ENCODE measurements around the gene CSF3.

Gene CSF3

DNA sequence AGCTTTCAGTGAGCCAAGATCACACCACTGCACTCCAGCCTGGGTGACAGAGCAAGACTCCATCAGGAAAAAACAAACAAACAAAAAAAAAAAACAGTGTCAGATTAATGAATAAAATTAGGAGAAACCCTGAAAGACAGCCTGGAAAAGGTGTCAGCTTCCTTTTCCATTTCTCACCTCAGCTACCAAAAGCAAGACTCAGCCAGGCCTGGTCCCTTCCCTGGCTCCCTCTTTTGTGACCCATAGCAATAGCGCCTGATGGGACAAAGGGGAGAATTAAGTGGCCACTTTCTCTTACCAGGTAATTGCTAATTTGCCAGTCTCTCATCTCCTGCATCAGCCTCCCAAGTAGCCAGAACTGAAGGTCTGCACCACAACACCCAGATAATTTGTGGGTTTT lies 43.6 kb downstream of the CSF3 start:
- in situ Hi-C loops (cut with MboI; ENCODE audit: low sequenced_read_pairs), result no loop called here

DNA sequence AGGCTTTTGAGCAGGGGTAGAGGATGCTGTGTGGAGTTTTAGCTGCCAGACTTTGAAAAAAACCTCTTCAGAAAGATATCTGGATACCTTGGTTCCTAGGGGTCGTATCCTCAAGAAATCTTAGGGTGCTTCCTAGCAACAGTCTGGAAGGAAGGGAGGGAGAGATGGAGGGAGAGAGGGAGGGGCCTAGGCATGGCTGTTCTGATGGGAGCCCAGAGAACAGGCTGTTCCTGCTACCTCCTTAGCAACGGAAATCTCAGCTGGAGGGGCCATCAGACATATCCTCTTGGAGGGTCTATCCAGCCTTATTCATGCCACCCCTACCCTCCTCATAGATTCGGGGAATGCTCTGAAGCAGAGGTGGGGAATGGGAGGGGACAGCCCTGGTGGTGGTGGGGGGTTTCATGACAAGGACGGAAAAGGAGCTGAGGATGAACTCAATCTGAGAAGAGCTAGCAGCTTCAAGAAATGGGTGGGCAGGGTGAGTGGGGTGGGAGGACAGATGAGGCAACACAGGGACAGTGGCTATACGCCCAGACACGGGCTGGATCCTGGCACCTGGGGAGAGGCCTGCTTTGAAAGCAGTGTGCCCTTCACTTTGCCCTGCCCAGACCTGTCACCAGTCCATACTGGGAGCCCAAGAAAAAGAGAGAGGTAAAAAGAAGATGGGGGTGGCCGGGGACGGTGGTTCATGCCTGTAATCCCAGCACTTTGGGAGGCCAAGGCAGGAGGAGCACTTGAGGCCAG lies 44.7 kb downstream of the CSF3 start:
- in situ Hi-C loops (cut with MboI; ENCODE audit: low sequenced_read_pairs), result no loop called here

DNA sequence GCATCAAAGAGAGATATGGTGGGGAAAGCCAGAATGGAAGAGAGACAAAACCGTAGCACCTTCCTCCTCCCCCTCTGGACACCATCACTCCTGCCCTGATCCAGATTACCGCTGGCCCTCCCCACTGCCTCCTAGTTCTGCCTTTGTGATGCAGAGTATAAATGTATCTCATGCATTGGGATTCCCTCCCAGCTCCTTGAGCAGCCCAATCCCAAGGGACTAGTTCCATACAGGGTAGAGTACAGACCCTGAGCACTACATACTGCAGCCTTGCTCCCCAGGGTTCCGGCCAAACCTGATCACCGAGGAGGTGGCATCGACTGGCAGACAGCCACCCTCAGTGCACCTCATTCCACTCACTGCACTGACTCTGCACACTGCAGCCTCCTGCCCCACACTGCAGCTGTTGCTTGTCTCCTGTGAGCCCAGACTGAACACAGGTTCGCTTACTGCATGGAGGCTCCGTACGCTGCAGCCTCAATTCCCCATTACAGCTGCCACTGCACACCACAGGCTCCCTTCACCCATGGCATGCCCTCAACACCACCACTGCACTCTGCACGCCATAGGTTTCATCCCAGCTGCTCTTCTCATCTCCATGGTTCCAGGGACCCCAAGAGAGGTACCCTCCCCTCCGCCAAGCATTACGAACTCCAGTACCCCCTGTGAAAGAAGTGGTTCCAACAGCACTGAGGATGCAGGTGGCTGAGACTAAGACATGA lies 45.8 kb downstream of the CSF3 start:
- in situ Hi-C loops (cut with MboI; ENCODE audit: low sequenced_read_pairs), result no loop called here

DNA sequence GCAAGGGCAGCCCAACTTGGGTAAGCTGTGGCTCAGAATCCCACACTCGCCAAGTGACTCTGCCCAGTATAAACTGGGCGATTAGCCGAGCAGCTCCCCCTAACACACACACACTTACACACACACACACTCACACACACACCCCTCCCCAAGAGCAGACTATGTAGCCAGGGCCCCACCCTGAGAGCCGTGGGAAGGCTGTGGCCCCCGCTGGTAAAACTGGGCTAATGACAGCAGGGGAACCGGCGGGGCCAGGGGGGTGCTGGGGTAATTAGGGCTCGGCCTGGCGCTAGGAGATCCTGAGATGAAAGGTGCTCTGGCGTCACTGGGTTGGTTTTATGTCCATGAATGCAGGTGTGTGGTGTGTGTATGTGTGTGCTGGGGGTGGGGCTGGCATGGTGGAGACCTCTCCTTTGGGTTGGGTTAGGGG lies 46.4 kb downstream of the CSF3 start:
- in situ Hi-C loops (cut with MboI; ENCODE audit: low sequenced_read_pairs), result no loop called here

DNA sequence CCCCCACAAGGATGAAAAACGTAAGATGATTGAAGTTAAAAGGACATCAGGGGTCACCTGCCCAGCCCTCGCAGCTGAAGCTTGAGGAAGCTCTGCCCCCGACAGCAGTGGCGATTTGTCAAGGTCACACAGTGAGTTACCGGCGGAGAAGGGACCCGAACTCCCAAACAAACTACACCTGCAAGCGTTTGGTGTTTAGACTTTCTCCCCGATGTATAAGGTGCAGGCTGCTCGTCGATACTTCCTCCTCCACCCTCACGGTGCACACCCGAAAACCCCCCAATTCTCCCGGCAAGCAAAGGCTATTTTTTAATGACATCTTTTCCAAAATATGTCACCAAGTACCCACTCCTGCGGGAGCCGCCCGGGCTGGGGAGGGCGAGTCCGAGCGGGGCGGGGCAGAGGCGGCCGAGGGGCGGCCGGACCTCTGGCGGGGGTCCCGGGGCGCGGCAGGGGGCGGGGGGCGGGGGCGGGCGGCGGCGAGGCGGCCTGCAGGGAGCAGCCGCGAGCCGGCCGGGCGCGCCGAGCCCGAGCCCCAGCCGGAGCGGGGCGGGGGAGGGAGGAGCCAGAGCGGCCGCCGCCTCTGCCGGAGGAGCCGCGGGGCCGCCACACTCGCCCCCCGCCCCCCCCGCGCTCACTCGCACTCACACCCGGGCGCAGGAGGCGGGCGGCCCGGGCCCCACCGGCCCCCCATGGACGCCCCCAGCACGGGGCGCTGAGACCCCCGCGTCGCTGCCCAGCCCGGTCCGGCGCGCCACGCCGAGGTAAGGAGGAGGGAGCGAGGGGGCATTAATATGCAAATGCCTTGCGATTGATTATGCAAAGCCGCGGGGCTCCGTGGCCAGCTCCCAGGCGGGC lies 47.3 kb downstream of the CSF3 start, which contains the start of gene THRA:
THRA (plus strand) TSS at position 637 of the 858 bp plus-strand sequence. CDS start 11,524 bp downstream, outside the sequence.
- in situ Hi-C loops (cut with MboI; ENCODE audit: low sequenced_read_pairs), result no loop called here

DNA sequence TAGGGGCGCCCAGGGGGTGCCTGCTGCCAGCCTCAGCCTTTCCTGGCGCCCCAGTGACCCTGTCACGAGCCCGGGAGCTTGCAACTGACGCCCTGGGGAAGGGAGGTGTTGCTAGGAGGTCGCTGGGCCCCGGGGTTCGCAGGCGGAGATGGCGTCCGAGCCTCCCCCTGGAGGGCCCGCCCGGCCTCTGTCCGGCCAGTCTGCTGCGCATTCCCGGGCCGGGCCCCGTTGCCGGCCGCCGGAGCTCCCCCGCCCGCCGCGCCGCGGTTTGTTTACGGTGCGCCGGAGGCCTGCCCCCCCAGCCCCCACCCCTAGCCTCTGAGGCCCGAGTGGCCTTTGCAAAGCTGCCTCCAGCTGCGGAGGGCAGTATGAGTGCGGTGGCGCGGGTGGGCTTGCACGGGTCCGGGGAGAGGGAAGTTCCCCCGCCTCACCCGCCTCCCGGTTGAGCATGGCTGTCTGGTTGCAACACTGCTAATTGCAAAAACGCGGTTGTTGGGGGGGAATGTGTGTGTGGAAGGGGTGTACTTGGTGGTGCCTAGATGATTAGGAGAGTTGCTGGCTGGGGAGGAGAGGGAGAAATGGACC lies 48.0 kb downstream of the CSF3 start:
- in situ Hi-C loops (cut with MboI; ENCODE audit: low sequenced_read_pairs), result no loop called here

DNA sequence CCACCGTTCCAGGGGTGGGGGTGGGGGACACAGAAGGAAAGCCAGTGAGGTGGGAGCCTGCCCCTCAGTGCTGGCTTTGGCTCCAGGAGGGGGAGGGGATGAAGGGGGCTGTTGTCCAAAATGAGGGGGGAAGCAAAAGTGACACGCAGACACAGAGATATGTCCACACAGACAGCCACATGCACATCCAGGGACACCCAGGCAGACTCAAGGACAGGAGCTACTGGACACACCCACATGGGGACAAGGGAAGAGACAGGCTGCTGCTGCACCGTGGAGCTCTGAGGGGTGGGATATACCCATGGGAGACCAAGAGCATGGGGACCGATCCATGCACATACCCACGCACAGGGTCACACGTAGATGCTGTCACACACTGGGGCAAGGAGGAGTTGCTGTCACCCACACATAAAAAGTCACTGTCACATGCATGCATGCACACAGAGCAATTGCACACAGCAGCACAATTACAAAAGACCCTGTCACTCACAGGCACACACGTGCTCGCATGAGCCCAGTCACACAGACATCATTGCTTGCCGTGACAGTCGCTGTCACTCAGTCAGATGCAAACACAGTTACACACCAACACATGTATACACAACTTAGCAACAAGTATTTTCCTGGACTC lies 48.8 kb downstream of the CSF3 start:
- in situ Hi-C loops (cut with MboI; ENCODE audit: low sequenced_read_pairs), result no loop called here

DNA sequence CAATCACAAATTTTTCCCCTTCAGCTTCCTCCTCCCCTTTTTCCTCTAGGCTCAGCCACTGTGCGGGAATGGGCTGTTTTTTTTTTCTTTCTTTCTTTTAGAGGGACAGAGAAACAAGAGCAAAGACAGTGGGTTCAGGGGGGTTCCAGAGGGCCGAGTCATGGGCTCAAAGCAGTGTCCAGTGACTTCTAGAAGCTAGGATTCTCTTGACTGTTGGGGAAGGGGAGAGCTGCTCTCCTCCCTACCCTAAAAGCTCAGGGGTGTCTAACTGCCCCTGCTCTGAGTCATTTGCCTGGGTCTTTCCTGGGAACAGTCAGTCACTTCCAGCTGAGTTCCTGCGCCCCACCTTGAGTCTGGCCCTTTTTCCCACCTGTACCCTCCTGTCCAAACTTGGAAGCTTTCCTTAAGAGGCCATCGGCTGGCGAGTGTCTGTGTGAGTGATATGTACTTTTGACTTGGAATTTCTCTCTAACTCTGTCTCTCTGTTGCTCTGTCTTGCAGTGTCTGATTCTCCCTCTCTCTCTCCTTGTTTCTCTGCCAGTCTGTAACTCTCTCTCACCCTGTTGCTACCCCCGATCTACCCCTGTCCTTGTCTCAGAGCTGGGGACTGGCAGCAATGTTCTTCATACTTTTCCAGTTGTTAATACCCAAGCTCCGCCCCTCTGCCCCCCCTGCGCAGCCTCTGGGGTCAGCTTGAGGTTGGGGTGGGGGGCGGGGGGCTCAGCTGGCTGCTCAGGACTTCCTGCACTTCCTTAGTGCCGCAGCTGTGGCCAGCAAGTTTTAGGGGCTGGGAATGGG lies 49.9 kb downstream of the CSF3 start:
- in situ Hi-C loops (cut with MboI; ENCODE audit: low sequenced_read_pairs), result no loop called here

DNA sequence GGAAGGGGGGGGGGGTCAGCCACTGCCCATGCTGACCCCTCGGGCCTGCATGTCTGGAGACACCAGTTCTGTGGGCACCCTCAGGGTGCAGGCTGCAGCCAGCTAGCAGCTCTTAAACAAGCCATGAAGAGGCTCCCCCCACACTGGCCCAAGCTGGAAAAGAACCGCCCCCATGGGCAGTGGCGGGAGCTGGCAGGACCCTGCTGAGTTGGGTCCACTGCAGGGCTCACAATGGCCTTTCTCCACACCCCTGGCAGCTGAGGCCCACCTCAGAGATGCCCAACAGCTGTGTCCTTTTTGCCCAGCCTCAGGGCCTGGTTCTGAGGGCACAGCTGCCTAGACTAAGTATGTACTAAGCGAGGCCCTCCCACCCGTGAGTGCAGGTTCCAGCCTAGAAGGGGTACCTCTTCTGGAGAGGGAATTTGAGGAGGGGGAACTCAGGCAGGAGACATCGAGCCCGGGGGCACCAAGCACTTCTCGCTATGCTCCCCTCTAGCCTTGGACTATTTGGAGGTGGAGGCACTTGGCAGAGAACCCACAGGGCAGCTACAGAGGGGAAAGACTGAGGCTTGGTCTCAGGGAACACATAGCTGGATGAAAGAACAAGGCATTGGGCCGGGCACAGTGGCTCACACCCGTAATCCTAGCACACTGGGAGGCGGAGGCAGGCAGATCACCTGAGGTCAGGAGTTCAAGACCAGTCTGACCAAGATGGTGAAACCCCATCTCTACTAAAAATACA lies 50.7 kb downstream of the CSF3 start:
- in situ Hi-C loops (cut with MboI; ENCODE audit: low sequenced_read_pairs), result no loop called here

Measured in HL-60/S4 treated with retinoic acid at 250 ng/mL for 4 days and 3 days (cell line).